Measurements from ENCODE around the gene RAB30.

RAB30 gene

DNA sequence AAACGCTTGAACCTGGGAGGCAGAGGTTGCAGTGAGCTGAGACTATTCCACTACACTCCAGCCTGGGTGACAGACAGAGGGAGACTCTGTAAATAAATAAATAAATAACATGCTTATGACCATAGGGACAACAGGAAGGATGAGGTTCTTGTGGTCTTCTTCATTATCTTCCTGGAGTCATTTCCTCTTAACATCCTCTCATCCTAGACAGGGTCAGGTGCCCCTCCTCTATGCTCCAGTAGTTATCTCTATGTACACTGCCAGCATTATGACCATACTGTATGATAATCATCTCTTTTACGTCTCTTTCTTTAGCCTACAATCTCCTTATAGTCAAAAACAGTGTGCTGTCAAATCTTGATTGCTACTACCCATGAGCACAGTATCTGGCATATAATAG is 17.7 kb downstream of the RAB30 start:
- Histone ChIP-seq H3K36me3 (replicated peaks; ENCODE audit: low read depth, low read length) (peaks cover 83% of the 10 kb centered on the region), H3K4me3 (ENCODE audit: low read length) (peak overlapping the region; percentile 25), H2AFZ (ENCODE audit: low read depth, low read length) (no peak overlapping the region), H3K9ac (ENCODE audit: low read length) (peak overlapping the region; percentile 32; the same call in 1 of the 2 replicates), H4K20me1 (ENCODE audit: insufficient read depth, low read length) (peaks cover 88% of the 10 kb centered on the region), H3K79me2 (ENCODE audit: low read length) (peaks cover 100% of the 10 kb centered on the region), H3K4me2 (ENCODE audit: low read length) (peak overlapping the region; percentile 60), H3K4me1 (ENCODE audit: low read length) (peaks cover 75% of the 10 kb centered on the region), H3K9me3 (ENCODE audit: insufficient read depth, low read length) (peaks cover 15% of the 10 kb centered on the region), H3K27me3 (ENCODE audit: low read depth, low read length) (no peaks in the 10 kb centered on the region), H3K27ac (ENCODE audit: low read length) (peak overlapping the region; percentile 68)
- no peak for TF ChIP-seq EZH2phosphoT487 (IDR thresholded peaks at IDR 0.05; ENCODE audit: low read depth)
- TF ChIP-seq, protein P1, sequence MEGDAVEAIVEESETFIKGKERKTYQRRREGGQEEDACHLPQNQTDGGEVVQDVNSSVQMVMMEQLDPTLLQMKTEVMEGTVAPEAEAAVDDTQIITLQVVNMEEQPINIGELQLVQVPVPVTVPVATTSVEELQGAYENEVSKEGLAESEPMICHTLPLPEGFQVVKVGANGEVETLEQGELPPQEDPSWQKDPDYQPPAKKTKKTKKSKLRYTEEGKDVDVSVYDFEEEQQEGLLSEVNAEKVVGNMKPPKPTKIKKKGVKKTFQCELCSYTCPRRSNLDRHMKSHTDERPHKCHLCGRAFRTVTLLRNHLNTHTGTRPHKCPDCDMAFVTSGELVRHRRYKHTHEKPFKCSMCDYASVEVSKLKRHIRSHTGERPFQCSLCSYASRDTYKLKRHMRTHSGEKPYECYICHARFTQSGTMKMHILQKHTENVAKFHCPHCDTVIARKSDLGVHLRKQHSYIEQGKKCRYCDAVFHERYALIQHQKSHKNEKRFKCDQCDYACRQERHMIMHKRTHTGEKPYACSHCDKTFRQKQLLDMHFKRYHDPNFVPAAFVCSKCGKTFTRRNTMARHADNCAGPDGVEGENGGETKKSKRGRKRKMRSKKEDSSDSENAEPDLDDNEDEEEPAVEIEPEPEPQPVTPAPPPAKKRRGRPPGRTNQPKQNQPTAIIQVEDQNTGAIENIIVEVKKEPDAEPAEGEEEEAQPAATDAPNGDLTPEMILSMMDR (IDR thresholded peaks at IDR 0.05; ENCODE audit: low read depth, low read length) = no peak

- no peaks in the 10 kb centered on the region; the same call in 1 of the 2 replicates for H3K9me3 ChIP-seq (ENCODE audit: insufficient read depth, low read length)
- no peak overlapping the region for H3K4me3 ChIP-seq (ENCODE audit: low read length)
- no peak overlapping the region for H3K9ac ChIP-seq (ENCODE audit: low read length)
- TF ChIP-seq EZH2phosphoT487 (IDR thresholded peaks at IDR 0.05; ENCODE audit: low read depth) = no peak
- TF ChIP-seq, protein P1 (IDR thresholded peaks at IDR 0.05; ENCODE audit: low read depth, low read length) = no peak
- peaks cover 72% of the 10 kb centered on the region for H3K36me3 ChIP-seq (replicated peaks; ENCODE audit: low read depth, low read length)
- H4K20me1 ChIP-seq (ENCODE audit: insufficient read depth, low read length) = peaks cover 100% of the 10 kb centered on the region
- peaks cover 100% of the 10 kb centered on the region for H3K79me2 ChIP-seq (ENCODE audit: low read length)
- H3K27ac ChIP-seq (ENCODE audit: low read length) = peak overlapping the region; percentile 68
- H3K4me1 ChIP-seq (ENCODE audit: low read length) = peaks cover 74% of the 10 kb centered on the region
- H3K4me2 ChIP-seq (ENCODE audit: low read length) = no peak overlapping the region
- H2AFZ ChIP-seq (ENCODE audit: low read depth, low read length) = no peak overlapping the region
- H3K27me3 ChIP-seq (ENCODE audit: low read depth, low read length) = no peaks in the 10 kb centered on the region
Observed at GRCh38 chr11:83051760-83052671, 19.7 kb downstream of the RAB30 start.

- no peak overlapping the region for H2AFZ ChIP-seq (ENCODE audit: low read depth, low read length)
- H3K36me3 ChIP-seq (replicated peaks; ENCODE audit: low read depth, low read length) = peaks cover 56% of the 10 kb centered on the region
- H3K79me2 ChIP-seq (ENCODE audit: low read length) = peaks cover 100% of the 10 kb centered on the region
- H3K9me3 ChIP-seq (ENCODE audit: insufficient read depth, low read length) = no peaks in the 10 kb centered on the region
- 0 out of 2 replicates have a peak overlapping the region, but pooled peaks have one; percentile 2 for H3K27ac ChIP-seq (ENCODE audit: low read length)
- no peak overlapping the region for H3K9ac ChIP-seq (ENCODE audit: low read length)
- peaks cover 100% of the 10 kb centered on the region for H4K20me1 ChIP-seq (ENCODE audit: insufficient read depth, low read length)
- TF ChIP-seq EZH2phosphoT487 (IDR thresholded peaks at IDR 0.05; ENCODE audit: low read depth) = no peak
- TF ChIP-seq, protein P1 (IDR thresholded peaks at IDR 0.05; ENCODE audit: low read depth, low read length) = no peak
- H3K4me1 ChIP-seq (ENCODE audit: low read length) = peaks cover 72% of the 10 kb centered on the region
- no peak overlapping the region for H3K4me2 ChIP-seq (ENCODE audit: low read length)
- no peak overlapping the region for H3K4me3 ChIP-seq (ENCODE audit: low read length)
- H3K27me3 ChIP-seq (ENCODE audit: low read depth, low read length) = no peaks in the 10 kb centered on the region
Observed at GRCh38 chr11:83047515-83048225, 24.0 kb downstream of the RAB30 start.
